GM23338 (cell line): ENCODE results near the gene SASH1.

Experiments
- CREB1 ChIP-seq: fragments of 250-450 bp; sonication (Bioruptor Pico); IDR thresholded peaks from 2 replicates; pipeline ENCODE4 v1.5.0; 2020; ENCODE audit warnings: low read depth, mild to moderate bottlenecking, moderate library complexity
- CTCF ChIP-seq, 2 experiments: fragments of 200-600 bp in 1 of 2; sonication (generic) in 1 of 2; conservative IDR thresholded peaks; 2 replicates each; pipeline versions ENCODE4 v1.5.1 to v1.6.1; 2016 to 2017; ENCODE audit warnings: antibody characterized with exemption in 2 of 2, low read depth in 2 of 2, mild to moderate bottlenecking in 2 of 2, moderate library complexity in 1 of 2
- ETS1 ChIP-seq: IDR thresholded peaks from 2 replicates; pipeline ENCODE4 v1.6.1; 2016; ENCODE audit warnings: antibody characterized with exemption
- EZH2 ChIP-seq: fragments of 200-600 bp; sonication (generic); IDR thresholded peaks from one replicate; pipeline ENCODE4 v1.8.0; 2017; ENCODE audit warnings: antibody characterized with exemption, mild to moderate bottlenecking, low read depth; ENCODE audit not compliant: unreplicated experiment
- EZH2phosphoT487 ChIP-seq: fragments of 200-600 bp; sonication (generic); IDR thresholded peaks from one replicate; pipeline ENCODE4 v1.8.1; 2018; ENCODE audit warnings: antibody characterized with exemption; ENCODE audit not compliant: unreplicated experiment
- JUNB ChIP-seq: IDR thresholded peaks from one replicate; pipeline ENCODE4 v1.6.1; 2016; ENCODE audit warnings: antibody characterized with exemption; ENCODE audit not compliant: unreplicated experiment
- POLR2AphosphoS5 ChIP-seq: IDR thresholded peaks from 2 replicates; pipeline ENCODE4 v1.6.1; 2016; ENCODE audit warnings: antibody characterized with exemption, low read depth
- STAT1 ChIP-seq: IDR thresholded peaks from one replicate; pipeline ENCODE4 v1.6.1; 2016; ENCODE audit warnings: antibody characterized with exemption; ENCODE audit not compliant: unreplicated experiment
- TF ChIP-seq, protein P1 (sequence below): IDR thresholded peaks from one replicate; pipeline ENCODE4 v1.6.1; 2018; ENCODE audit warnings: antibody characterized with exemption; ENCODE audit not compliant: unreplicated experiment

GRCh38 chr6:148534871-148535270 lies 192.2 kb downstream of the SASH1 start:
- TF ChIP-seq CTCF (conservative IDR thresholded peaks at IDR 0.05; ENCODE audit: low read depth in 2 of 2) (no peak), CREB1 (CRISPR knock-in tag) (no peak), EZH2phosphoT487 (no peak), POLR2AphosphoS5 (no peak), EZH2 (no peak), JUNB (no peak), STAT1 (no peak), ETS1 (no peak)
- TF ChIP-seq, protein P1, sequence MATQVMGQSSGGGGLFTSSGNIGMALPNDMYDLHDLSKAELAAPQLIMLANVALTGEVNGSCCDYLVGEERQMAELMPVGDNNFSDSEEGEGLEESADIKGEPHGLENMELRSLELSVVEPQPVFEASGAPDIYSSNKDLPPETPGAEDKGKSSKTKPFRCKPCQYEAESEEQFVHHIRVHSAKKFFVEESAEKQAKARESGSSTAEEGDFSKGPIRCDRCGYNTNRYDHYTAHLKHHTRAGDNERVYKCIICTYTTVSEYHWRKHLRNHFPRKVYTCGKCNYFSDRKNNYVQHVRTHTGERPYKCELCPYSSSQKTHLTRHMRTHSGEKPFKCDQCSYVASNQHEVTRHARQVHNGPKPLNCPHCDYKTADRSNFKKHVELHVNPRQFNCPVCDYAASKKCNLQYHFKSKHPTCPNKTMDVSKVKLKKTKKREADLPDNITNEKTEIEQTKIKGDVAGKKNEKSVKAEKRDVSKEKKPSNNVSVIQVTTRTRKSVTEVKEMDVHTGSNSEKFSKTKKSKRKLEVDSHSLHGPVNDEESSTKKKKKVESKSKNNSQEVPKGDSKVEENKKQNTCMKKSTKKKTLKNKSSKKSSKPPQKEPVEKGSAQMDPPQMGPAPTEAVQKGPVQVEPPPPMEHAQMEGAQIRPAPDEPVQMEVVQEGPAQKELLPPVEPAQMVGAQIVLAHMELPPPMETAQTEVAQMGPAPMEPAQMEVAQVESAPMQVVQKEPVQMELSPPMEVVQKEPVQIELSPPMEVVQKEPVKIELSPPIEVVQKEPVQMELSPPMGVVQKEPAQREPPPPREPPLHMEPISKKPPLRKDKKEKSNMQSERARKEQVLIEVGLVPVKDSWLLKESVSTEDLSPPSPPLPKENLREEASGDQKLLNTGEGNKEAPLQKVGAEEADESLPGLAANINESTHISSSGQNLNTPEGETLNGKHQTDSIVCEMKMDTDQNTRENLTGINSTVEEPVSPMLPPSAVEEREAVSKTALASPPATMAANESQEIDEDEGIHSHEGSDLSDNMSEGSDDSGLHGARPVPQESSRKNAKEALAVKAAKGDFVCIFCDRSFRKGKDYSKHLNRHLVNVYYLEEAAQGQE, result no peak
